IMR-90 (cell line): ENCODE measurements around the gene SDK1. TPM values are rescaled to one million over a fixed set of nuclear protein-coding genes. Genes with fewer than 3 reads are reported as not detected.

Experiments
- ATAC-seq: fragments of 200-7000 bp; cut with Tn5 transposase; 2 replicates; pipeline ENCODE4 v1.9.1; 2020; ENCODE audit warnings: low read depth, mild to moderate bottlenecking, moderate library complexity
- BruUV-seq: library from RNA; stranded (reverse); fragments of 400-500 nt; replicated peaks from 2 replicates; lab custom pipeline; 2021; lab: Mats Ljungman, UMichigan
- CTCF ChIA-PET: fragments of 300-600 bp; formaldehyde crosslinking; extraction: SDS; loops from one replicate; lab custom pipeline; 2021; ENCODE audit warnings: antibody characterized with exemption; lab: Yijun Ruan, JAX
- POLR2A ChIA-PET: fragments of 300-600 bp; sonication (Branson Sonifier 250); formaldehyde crosslinking; loops from one replicate; lab custom pipeline; 2022; ENCODE audit warnings: antibody characterized with exemption; ENCODE audit not compliant: unreplicated experiment; lab: Charles Lee
- DNase-seq: peaks from one replicate; pipeline ENCODE4 v3.0.0; 2013
- H2AFZ ChIP-seq: replicated peaks from 2 replicates; pipeline ENCODE3; 2013; ENCODE audit warnings: low read length, mild to moderate bottlenecking; ENCODE audit not compliant: poor library complexity
- H2AK5ac ChIP-seq: 2 replicates; pipeline ENCODE4 v1.6.1; 2013; ENCODE audit warnings: low read depth, low read length, inconsistent platforms
- H2AK9ac ChIP-seq: replicated peaks from 2 replicates; pipeline ENCODE3; 2013; ENCODE audit warnings: mild to moderate bottlenecking, low read depth, low read length, moderate library complexity; ENCODE audit not compliant: poor library complexity
- H2BK120ac ChIP-seq: 2 replicates; pipeline ENCODE4 v1.6.1; 2013; ENCODE audit warnings: low read depth, low read length, inconsistent platforms
- H2BK15ac ChIP-seq: 3 replicates; pipeline ENCODE4 v1.6.1; 2013; ENCODE audit warnings: low read depth, low read length, inconsistent platforms
- H2BK20ac ChIP-seq: 2 replicates; pipeline ENCODE4 v1.6.1; 2013; ENCODE audit warnings: low read depth, mild to moderate bottlenecking, inconsistent platforms, low read length, moderate library complexity
- H2BK5ac ChIP-seq: 2 replicates; pipeline ENCODE4 v1.6.1; 2013; ENCODE audit warnings: mild to moderate bottlenecking, low read depth, low read length, inconsistent platforms; ENCODE audit not compliant: poor library complexity, severe bottlenecking
- H3K14ac ChIP-seq: replicated peaks from 2 replicates; pipeline ENCODE4 v1.6.1; 2013; ENCODE audit warnings: low read depth, low read length, inconsistent platforms
- H3K18ac ChIP-seq: 2 replicates; pipeline ENCODE4 v1.6.1; 2013; ENCODE audit warnings: low read depth, low read length, control low read depth
- H3K23ac ChIP-seq: 2 replicates; pipeline ENCODE4 v1.6.1; 2013; ENCODE audit warnings: low read depth, low read length, inconsistent platforms
- H3K27ac ChIP-seq: 2 replicates; pipeline ENCODE4 v1.5.1; 2013; ENCODE audit warnings: mild to moderate bottlenecking, control low read depth, low read length; ENCODE audit not compliant: insufficient read depth
- H3K27me3 ChIP-seq: 2 replicates; pipeline ENCODE4 v1.6.1; 2013; ENCODE audit warnings: low read length; ENCODE audit not compliant: control insufficient read depth, insufficient read depth
- H3K36me3 ChIP-seq: 2 replicates; pipeline ENCODE4 v1.6.1; 2013; ENCODE audit warnings: low read length, mixed read lengths; ENCODE audit not compliant: control insufficient read depth, insufficient read depth
- H3K4ac ChIP-seq: 2 replicates; pipeline ENCODE4 v1.6.1; 2013; ENCODE audit warnings: low read depth, low read length, inconsistent platforms
- H3K4me1 ChIP-seq: 2 replicates; pipeline ENCODE4 v1.6.1; 2013; ENCODE audit warnings: low read length, mixed read lengths; ENCODE audit not compliant: control insufficient read depth, insufficient read depth
- H3K4me2 ChIP-seq: 2 replicates; pipeline ENCODE4 v1.6.1; 2013; ENCODE audit warnings: low read depth, mild to moderate bottlenecking, control low read depth, low read length, moderate library complexity
- H3K4me3 ChIP-seq: 2 replicates; pipeline ENCODE4 v1.5.1; 2013; ENCODE audit warnings: low read depth, mild to moderate bottlenecking, control low read depth, low read length, moderate library complexity; ENCODE audit not compliant: insufficient read depth
- H3K56ac ChIP-seq: 2 replicates; pipeline ENCODE4 v1.6.1; 2013; ENCODE audit warnings: low read length, inconsistent platforms; ENCODE audit not compliant: insufficient read depth; ENCODE audit errors: extremely low read depth
- H3K79me1 ChIP-seq, 2 experiments: 2 replicates each; pipeline ENCODE4 v1.6.1; 2013; ENCODE audit warnings: low read length in 2 of 2, inconsistent platforms in 1 of 2, low read depth in 1 of 2
- H3K9ac ChIP-seq: 2 replicates; pipeline ENCODE4 v1.6.1; 2013; ENCODE audit warnings: low read depth, low read length, control low read depth
- H3K9me1 ChIP-seq: 2 replicates; pipeline ENCODE4 v1.6.1; 2013; ENCODE audit warnings: low read length, inconsistent platforms; ENCODE audit not compliant: insufficient read depth
- H3K9me3 ChIP-seq: 2 replicates; pipeline ENCODE4 v1.6.1; 2013; ENCODE audit warnings: low read length; ENCODE audit not compliant: control insufficient read depth, insufficient read depth
- H4K20me1 ChIP-seq: 2 replicates; pipeline ENCODE4 v1.6.1; 2013; ENCODE audit warnings: low read length, inconsistent platforms; ENCODE audit not compliant: insufficient read depth
- H4K5ac ChIP-seq: 2 replicates; pipeline ENCODE4 v1.6.1; 2013; ENCODE audit warnings: mild to moderate bottlenecking, low read depth, low read length, control low read depth
- H4K8ac ChIP-seq, 2 experiments: 2 replicates each; pipeline ENCODE4 v1.6.1; 2013; ENCODE audit warnings: low read depth in 2 of 2, low read length in 2 of 2, control low read depth in 1 of 2, inconsistent platforms in 1 of 2
- H4K91ac ChIP-seq: 2 replicates; pipeline ENCODE4 v1.6.1; 2013; ENCODE audit warnings: low read depth, low read length, inconsistent platforms; ENCODE audit not compliant: insufficient read depth
- CTCF ChIP-seq: conservative IDR thresholded peaks from 2 replicates; pipeline ENCODE4 v1.5.1; 2012; ENCODE audit warnings: mild to moderate bottlenecking, low read depth, low read length, improper control_type of control experiment
- NFE2L2 ChIP-seq: fragments of 150-350 bp; IDR thresholded peaks from 2 replicates; pipeline ENCODE4 v1.6.1; 2016; ENCODE audit warnings: low read depth, mild to moderate bottlenecking, low read length
- POLR2A ChIP-seq: IDR thresholded peaks from 2 replicates; pipeline ENCODE4 v1.6.1; 2012; ENCODE audit warnings: mild to moderate bottlenecking, low read depth, low read length
- RCOR1 ChIP-seq: IDR thresholded peaks from 2 replicates; pipeline ENCODE4 v1.6.1; 2012; ENCODE audit warnings: mild to moderate bottlenecking, low read length, improper control_type of control experiment; ENCODE audit not compliant: insufficient replicate concordance
- SMC3 ChIP-seq: fragments of 150-350 bp; IDR thresholded peaks from 2 replicates; pipeline ENCODE4 v1.6.1; 2016; ENCODE audit warnings: low read depth, mild to moderate bottlenecking, antibody characterized with exemption, low read length, moderate library complexity
- WGBS, 2 experiments: methylation state at CpG; one replicate each; pipeline versions ENCODE4 v1.1.5 to v1.1.7; 2013; ENCODE audit warnings: missing lambda C conversion rate in 2 of 2; ENCODE audit not compliant: insufficient read length in 1 of 2; ENCODE audit errors: extremely low coverage in 2 of 2; 5-methylcytosine and 5-hydroxymethylcytosine counted together
- dilution Hi-C: fragments of 300-500 bp; cut with HindIII; formaldehyde crosslinking; loops from one replicate; pipeline ENCODE4 v1.14.3; 2018; ENCODE audit warnings: low sequenced_read_pairs; ENCODE audit not compliant: unreplicated experiment
- in situ Hi-C: fragments of 300-500 bp; cut with MboI; formaldehyde crosslinking; loops from 3 replicates; pipeline ENCODE4 v1.14.3; 2019; ENCODE audit warnings: low sequenced_read_pairs, inconsistent platforms, mixed read lengths
- intact Hi-C: fragments of 100-400 bp; cut with micrococcal nuclease; formaldehyde crosslinking; loops from 2 replicates; pipeline ENCODE4 v1.10.0; 2022
- polyA plus RNA-seq, 3 experiments: library from polyadenylated mRNA; depleted of rRNA; stranded (reverse); fragments of >200 nt; gene quantifications; 2 replicates each; pipeline ENCODE4 v1.2.3, GENCODE V29; 2012; ENCODE audit warnings: low replicate concordance in 1 of 3
- total RNA-seq: library from RNA; depleted of rRNA; stranded (reverse); fragments of >200 nt; gene quantifications from 2 replicates; pipeline ENCODE4 v1.2.3, GENCODE V29; 2012

The SDK1 gene
- total and polyA plus RNA-seq, 2 of the 4 experiments (the other 2 are of a cell fraction) = 1.5 to 1.6 TPM

- Histone ChIP-seq H3K36me3 (no peaks in the 10 kb centered on the region), H3K9me1 (no peaks in the 10 kb centered on the region), H3K14ac (no peak overlapping the region), H3K56ac (no peak overlapping the region), H3K4me2 (no peak overlapping the region), H4K20me1 (no peaks in the 10 kb centered on the region), H3K23ac (no peak overlapping the region), H4K8ac (no peak overlapping the region), H3K27ac (no peak overlapping the region), H2BK120ac (no peak overlapping the region), H3K9ac (no peak overlapping the region), H2AK9ac (no peak overlapping the region), H3K27me3 (no peaks in the 10 kb centered on the region), H2BK15ac (no peak overlapping the region), H2AK5ac (no peak overlapping the region), H4K5ac (no peak overlapping the region), H3K79me1 (no peaks in the 10 kb centered on the region), H2AFZ (no peak overlapping the region), H2BK5ac (no peak overlapping the region), H3K18ac (no peak overlapping the region), H3K4me1 (no peaks in the 10 kb centered on the region), H3K9me3 (no peaks in the 10 kb centered on the region), H2BK20ac (no peak overlapping the region), H3K4me3 (no peak overlapping the region), H3K4ac (no peak overlapping the region), H4K91ac (no peak overlapping the region)
- 100% methylated on average over 1 of the region's 6 CpGs; no CpG with 5 or more reads in 1 of the 2 experiments for WGBS, 2 experiments
- POLR2A ChIA-PET = no interaction called here
- intact Hi-C loops (no loop called here), in situ Hi-C loops (no loop called here), dilution Hi-C loops (no loop called here)
- DNase-seq = no peak
- BruUV-seq = no TSS peak
- no peak for ATAC-seq
- no peak for TF ChIP-seq RCOR1
- TF ChIP-seq CTCF = no peak
- no peak for TF ChIP-seq POLR2A
- TF ChIP-seq SMC3 = no peak
- no peak for TF ChIP-seq NFE2L2
- CTCF ChIA-PET = no interaction called here
These were observed 259.4 kb downstream of the SDK1 start for GRCh38 chr7:3560495-3560894.
